Stomach (tissue), 9 donors: ENCODE results near the gene YBX1. TPM values are rescaled to one million over a fixed set of nuclear protein-coding genes. Genes with fewer than 3 reads are reported as not detected.
A peak's percentile ranks its signal among the peaks of the same experiment; 100 is the strongest.

Experiments
- DNase-seq, 2 donors: peaks; one replicate each; pipeline versions ENCODE4 v3.0.0 to v3.0.0-alpha.2; 2013 to 2019
- H3K27ac ChIP-seq, 5 donors: fragments of 200-600 bp in 4 of 5; sonication (generic) in 4 of 5; one replicate each; pipeline ENCODE4 v1.5.1; 2013 to 2019; ENCODE audit warnings: mild to moderate bottlenecking in 1 of 5, moderate library complexity in 1 of 5
- H3K27me3 ChIP-seq, 3 donors: fragments of 200-600 bp; sonication (generic); one replicate each; pipeline ENCODE4 v1.5.1; 2017 to 2019; ENCODE audit warnings: mixed run types in 1 of 3
- H3K36me3 ChIP-seq, 4 donors: fragments of 200-600 bp; sonication (generic); 1 replicate in 3 of 4; 2 replicates in 1 of 4; pipeline ENCODE4 v1.5.1; 2016 to 2019
- H3K4me1 ChIP-seq, 4 donors: fragments of 200-600 bp; sonication (generic); one replicate each; pipeline ENCODE4 v1.5.1; 2016 to 2019
- H3K4me3 ChIP-seq, 4 donors: fragments of 200-600 bp; sonication (generic) in 3 of 4; one replicate each; pipeline ENCODE4 v1.5.1; 2016 to 2019; ENCODE audit warnings: mild to moderate bottlenecking in 1 of 4
- H3K9me3 ChIP-seq, 4 donors: fragments of 200-600 bp; sonication (generic); one replicate each; pipeline ENCODE4 v1.5.1; 2016 to 2019
- EP300 ChIP-seq: sonication (generic); formaldehyde crosslinking; IDR thresholded peaks from one replicate; pipeline ENCODE4 v1.6.1; 2017; ENCODE audit warnings: antibody characterized with exemption
- POLR2A ChIP-seq, 4 donors: fragments of 450-650 bp; IDR thresholded peaks; one replicate each; pipeline ENCODE4 v1.6.1; 2016; ENCODE audit warnings: antibody characterized with exemption in 4 of 4, control low read depth in 2 of 4, mild to moderate bottlenecking in 1 of 4, moderate library complexity in 1 of 4
- POLR2AphosphoS5 ChIP-seq, 3 donors: sonication (generic); formaldehyde crosslinking; IDR thresholded peaks; one replicate each; pipeline ENCODE4 v1.6.1; 2016; ENCODE audit warnings: antibody characterized with exemption in 3 of 3
- WGBS, 5 donors: extraction: QIAGEN DNeasy Blood & Tissue Kit in 3 of 5; methylation state at CpG; one replicate each; pipeline versions ENCODE4 v1.1.5 to v1.1.7; 2013 to 2018; 5-methylcytosine and 5-hydroxymethylcytosine counted together
- intact Hi-C: fragments of 100-400 bp; cut with DNase I; formaldehyde crosslinking; loops from one replicate; pipeline ENCODE4 v1.15.1; 2023; ENCODE audit warnings: low total_unique reads
- polyA plus RNA-seq, 3 donors: library from polyadenylated mRNA; stranded (reverse); fragments of 200-250 nt; gene quantifications; one replicate each; pipeline ENCODE4 v1.2.3, GENCODE V29; 2013
- total RNA-seq, 5 donors: library from RNA; depleted of rRNA; stranded (reverse); fragments of >200 nt; gene quantifications; one replicate each; pipeline versions ENCODE4 v1.1.0 to v1.2.3, GENCODE V29; 2014 to 2016
- TF ChIP-seq, protein P1 (sequence below), 7 experiments: fragments of 450-650 bp in 4 of 7; fragments of 200-600 bp in 3 of 7; sonication (generic) in 3 of 7; IDR thresholded peaks; one replicate each; pipeline ENCODE4 v1.5.1; 2016 to 2019; ENCODE audit warnings: antibody characterized with exemption in 7 of 7, control low read depth in 2 of 7, mild to moderate bottlenecking in 1 of 7
- donor health status: healthy with polysubstance abuse.
- donor health status: Bipolar disorder and iron deficiency.
- donor health status: healthy.

YBX1 gene
- total and polyA plus RNA-seq, 8 donors = 201 to 844 (median 367) TPM

DNA sequence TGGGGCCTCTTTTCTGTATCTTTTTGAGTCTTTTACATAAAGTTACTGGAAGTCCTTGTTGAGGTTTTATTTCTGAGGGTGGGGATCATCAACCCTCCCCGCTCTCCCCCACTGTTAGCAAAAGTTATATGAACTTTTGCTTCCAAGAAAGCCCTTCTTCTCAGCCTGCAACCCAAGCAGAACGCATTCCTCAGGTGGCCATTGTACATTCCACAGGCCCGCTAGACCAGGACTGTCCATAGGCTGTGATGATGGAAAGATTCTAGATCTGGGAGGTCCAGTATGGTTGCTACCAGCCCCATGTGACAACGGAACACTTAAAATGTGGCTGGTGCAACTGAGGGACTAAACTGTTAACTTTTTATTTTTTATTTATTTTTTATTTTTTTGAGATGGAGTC lies 11.8 kb upstream of the YBX1 start:
- H3K4me1 ChIP-seq = peaks cover 0 to 13% (median 3%) of the 10 kb centered on the region in 4 donors
- peaks cover 33 to 88% (median 76%) of the 10 kb centered on the region in 4 donors for H3K36me3 ChIP-seq
- no peak for DNase-seq
- intact Hi-C loops = no loop called here
- no peak overlapping the region for H3K27ac ChIP-seq
- H3K4me3 ChIP-seq = no peak overlapping the region
- no peaks in the 10 kb centered on the region for H3K9me3 ChIP-seq
- 95 to 98% (median 97%) methylated on average over 4 of the region's 4 CpGs for WGBS, 5 donors
- TF ChIP-seq POLR2A (IDR thresholded peaks at IDR 0.05) = no peak
- no peak for TF ChIP-seq POLR2AphosphoS5 (IDR thresholded peaks at IDR 0.05)
- TF ChIP-seq EP300 = no peak
- TF ChIP-seq, protein P1, sequence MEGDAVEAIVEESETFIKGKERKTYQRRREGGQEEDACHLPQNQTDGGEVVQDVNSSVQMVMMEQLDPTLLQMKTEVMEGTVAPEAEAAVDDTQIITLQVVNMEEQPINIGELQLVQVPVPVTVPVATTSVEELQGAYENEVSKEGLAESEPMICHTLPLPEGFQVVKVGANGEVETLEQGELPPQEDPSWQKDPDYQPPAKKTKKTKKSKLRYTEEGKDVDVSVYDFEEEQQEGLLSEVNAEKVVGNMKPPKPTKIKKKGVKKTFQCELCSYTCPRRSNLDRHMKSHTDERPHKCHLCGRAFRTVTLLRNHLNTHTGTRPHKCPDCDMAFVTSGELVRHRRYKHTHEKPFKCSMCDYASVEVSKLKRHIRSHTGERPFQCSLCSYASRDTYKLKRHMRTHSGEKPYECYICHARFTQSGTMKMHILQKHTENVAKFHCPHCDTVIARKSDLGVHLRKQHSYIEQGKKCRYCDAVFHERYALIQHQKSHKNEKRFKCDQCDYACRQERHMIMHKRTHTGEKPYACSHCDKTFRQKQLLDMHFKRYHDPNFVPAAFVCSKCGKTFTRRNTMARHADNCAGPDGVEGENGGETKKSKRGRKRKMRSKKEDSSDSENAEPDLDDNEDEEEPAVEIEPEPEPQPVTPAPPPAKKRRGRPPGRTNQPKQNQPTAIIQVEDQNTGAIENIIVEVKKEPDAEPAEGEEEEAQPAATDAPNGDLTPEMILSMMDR (IDR thresholded peaks at IDR 0.05) = no peak
- H3K27me3 ChIP-seq = no peaks in the 10 kb centered on the region

DNA sequence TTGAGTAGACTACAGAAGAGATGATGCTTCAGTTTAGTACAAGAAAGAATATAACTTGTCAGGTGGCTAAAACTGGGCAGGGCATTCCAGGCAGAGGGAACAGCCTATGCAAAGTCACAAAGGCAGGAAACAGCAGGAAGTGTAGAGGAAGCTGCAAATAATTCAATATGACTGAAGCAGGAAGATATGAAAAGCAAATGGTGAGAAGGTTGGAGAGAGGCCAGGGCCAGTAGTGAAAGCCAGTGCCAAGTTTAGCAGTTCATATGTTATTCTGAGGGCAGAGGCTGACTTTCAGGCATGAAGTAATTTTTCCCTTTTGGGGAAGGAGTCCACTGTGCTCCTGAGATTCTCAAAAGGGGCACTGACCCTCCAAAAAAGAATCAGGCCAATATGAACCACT lies 8.0 kb upstream of the YBX1 start:
- peaks cover 7 to 61% (median 55%) of the 10 kb centered on the region in 4 donors for H3K36me3 ChIP-seq
- intact Hi-C loops = no loop called here
- H3K4me1 ChIP-seq = peaks cover 0 to 13% (median 3%) of the 10 kb centered on the region in 4 donors

DNA sequence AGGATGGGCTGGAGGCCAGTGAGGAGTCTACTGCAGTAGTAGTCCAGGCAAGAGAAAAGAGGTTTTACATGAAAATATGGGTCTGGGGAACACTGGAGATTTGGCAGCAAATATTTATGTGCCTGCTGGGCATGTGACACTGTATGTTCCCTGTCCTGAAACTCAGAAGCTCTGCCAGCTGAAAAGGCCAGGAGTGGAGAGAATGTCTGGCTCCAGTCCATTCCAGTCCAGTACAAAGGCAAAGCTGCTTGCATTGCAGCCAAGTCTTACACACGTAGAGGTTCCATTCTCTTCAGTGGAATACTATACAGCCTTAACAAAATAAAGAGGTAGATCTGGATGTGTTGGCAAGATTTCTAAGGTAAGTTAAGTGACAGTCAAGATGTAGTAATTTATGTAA lies 7.5 kb upstream of the YBX1 start:
- WGBS, 5 donors = 23 to 38% (median 24%) methylated on average over 1 of the region's 1 CpG
- peaks cover 7 to 56% (median 51%) of the 10 kb centered on the region in 4 donors for H3K36me3 ChIP-seq
- no peaks in the 10 kb centered on the region for H3K27me3 ChIP-seq
- H3K9me3 ChIP-seq = no peaks in the 10 kb centered on the region
- TF ChIP-seq EP300 (no peak), POLR2AphosphoS5 (IDR thresholded peaks at IDR 0.05) (no peak), POLR2A (IDR thresholded peaks at IDR 0.05) (no peak)
- TF ChIP-seq, protein P1 (IDR thresholded peaks at IDR 0.05) = no peak
- no peak overlapping the region for H3K4me3 ChIP-seq
- intact Hi-C loops = no loop called here
- DNase-seq = peak in 1 of 2 donors; percentile 67
- H3K4me1 ChIP-seq = peaks cover 0 to 13% (median 3%) of the 10 kb centered on the region in 4 donors
- H3K27ac ChIP-seq = peak overlapping the region in 4 of 5 donors; percentile 9 to 29 (median 15)

More for the DNA sequence above, 8.0 kb upstream of the YBX1 start:
- H3K27ac ChIP-seq = peak overlapping the region in 4 of 5 donors; percentile 9 to 29 (median 15)
- no peaks in the 10 kb centered on the region for H3K27me3 ChIP-seq
- no peak overlapping the region for H3K4me3 ChIP-seq
- TF ChIP-seq POLR2A (IDR thresholded peaks at IDR 0.05) = no peak
- no peaks in the 10 kb centered on the region for H3K9me3 ChIP-seq
- peak in 1 of 2 donors; percentile 46 for DNase-seq

DNA sequence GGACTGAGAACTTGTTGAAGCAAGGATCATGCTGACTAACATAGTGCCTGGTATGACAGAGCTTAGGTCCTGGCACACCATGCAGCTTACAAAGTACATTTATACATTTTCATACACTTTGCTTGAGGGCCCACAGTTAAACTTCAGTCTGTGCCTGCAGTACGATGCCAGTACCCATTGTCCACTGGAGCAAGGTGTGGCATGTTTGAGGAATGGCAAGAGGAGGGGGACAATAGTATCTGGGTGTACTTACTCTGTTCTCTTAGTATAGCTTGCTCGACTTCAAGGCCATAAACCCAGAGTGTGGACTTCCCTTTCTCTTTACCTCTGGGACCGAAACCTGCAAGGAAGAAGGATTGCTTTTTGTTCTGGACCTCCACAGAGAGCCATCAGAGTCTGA lies 6.8 kb upstream of the YBX1 start:
- TF ChIP-seq POLR2A (IDR thresholded peaks at IDR 0.05) (no peak), EP300 (no peak), POLR2AphosphoS5 (IDR thresholded peaks at IDR 0.05) (no peak)
- TF ChIP-seq, protein P1 (IDR thresholded peaks at IDR 0.05) = no peak
- DNase-seq = no peak
- Histone ChIP-seq H3K9me3 (no peaks in the 10 kb centered on the region), H3K36me3 (peaks cover 7 to 48% (median 44%) of the 10 kb centered on the region in 4 donors), H3K27ac (no peak overlapping the region), H3K4me1 (peaks cover 3 to 20% (median 10%) of the 10 kb centered on the region in 4 donors), H3K4me3 (no peak overlapping the region), H3K27me3 (no peaks in the 10 kb centered on the region)
- intact Hi-C loops = no loop called here
- WGBS, 5 donors = 76 to 86% (median 81%) methylated on average over 3 of the region's 3 CpGs

DNA sequence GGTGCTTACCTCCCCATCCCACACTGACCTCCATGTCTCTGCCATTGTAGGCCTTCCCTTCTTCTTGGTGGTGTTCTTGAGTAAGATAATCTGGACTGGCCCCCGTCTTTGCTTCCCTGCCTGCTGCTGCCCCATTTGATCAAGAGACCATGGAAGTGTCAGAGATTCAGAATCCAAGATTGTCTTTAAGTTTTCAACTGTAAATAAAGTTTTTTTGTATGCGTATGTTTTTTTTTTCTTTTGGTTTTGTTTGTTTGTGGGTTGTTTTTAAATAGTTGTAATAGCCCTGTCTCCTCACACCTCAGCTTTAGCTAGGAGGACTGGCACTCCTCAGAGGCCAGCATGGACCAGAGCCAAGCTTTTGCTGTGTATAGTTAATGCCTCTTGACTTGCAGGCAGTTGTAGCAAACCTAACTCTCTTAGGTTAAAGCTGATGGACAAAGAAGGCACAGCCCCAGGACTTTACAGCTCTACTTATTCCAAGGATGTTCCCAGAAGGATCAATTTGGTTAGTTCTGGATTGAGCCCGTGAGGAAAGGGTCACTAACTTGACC lies 5.6 kb upstream of the YBX1 start:
- H3K9me3 ChIP-seq = no peaks in the 10 kb centered on the region
- H3K4me1 ChIP-seq = peaks cover 9 to 30% (median 18%) of the 10 kb centered on the region in 4 donors
- H3K27me3 ChIP-seq = no peaks in the 10 kb centered on the region
- H3K36me3 ChIP-seq = peaks cover 7 to 39% (median 36%) of the 10 kb centered on the region in 4 donors
- intact Hi-C loops = no loop called here
- 87 to 96% (median 92%) methylated on average over 3 of the region's 3 CpGs for WGBS, 5 donors
- DNase-seq = no peak
- TF ChIP-seq POLR2A (IDR thresholded peaks at IDR 0.05) = no peak
- no peak for TF ChIP-seq EP300
- TF ChIP-seq, protein P1 (IDR thresholded peaks at IDR 0.05) = no peak
- TF ChIP-seq POLR2AphosphoS5 (IDR thresholded peaks at IDR 0.05) = no peak
- H3K4me3 ChIP-seq = no peak overlapping the region
- no peak overlapping the region for H3K27ac ChIP-seq
